Thoracic aorta (tissue), 2 donors: Measurements from ENCODE around the gene MTG1. TPM values are rescaled to one million over a fixed set of nuclear protein-coding genes. Genes with fewer than 3 reads are reported as not detected.
"Not testable (repeated sequence)": the region's sequence is repeated elsewhere in the genome, so short reads cannot be mapped to it uniquely, and the experiment has no call there.

Experiments
- ATAC-seq: fragments of 150-250 bp; one replicate; pipeline ENCODE4 v1.8.0; 2017; ENCODE audit warnings: low read depth; ENCODE audit not compliant: insufficient number of reproducible peaks, low FRiP score
- DNase-seq: peaks from one replicate; pipeline ENCODE4 v3.0.0-alpha.2; 2020; ENCODE audit warnings: low spot score
- H3K27ac ChIP-seq, 2 donors: fragments of 200-600 bp; sonication (generic); 1 replicate in 1 of 2; 2 replicates in 1 of 2; pipeline ENCODE4 v1.5.1; 2016; ENCODE audit warnings: mild to moderate bottlenecking in 2 of 2, moderate library complexity in 2 of 2
- H3K27me3 ChIP-seq: fragments of 200-600 bp; sonication (generic); replicated peaks from 2 replicates; pipeline ENCODE4 v1.6.0; 2016; ENCODE audit warnings: mild to moderate bottlenecking; ENCODE audit not compliant: insufficient read depth
- H3K36me3 ChIP-seq: fragments of 200-600 bp; sonication (generic); one replicate; pipeline ENCODE4 v1.5.1; 2016
- H3K4me1 ChIP-seq, 2 donors: fragments of 200-600 bp; sonication (generic); 1 replicate in 1 of 2; 2 replicates in 1 of 2; pipeline versions ENCODE4 v1.5.1 to v1.6.0; 2016; ENCODE audit warnings: low read depth in 2 of 2, mild to moderate bottlenecking in 1 of 2; ENCODE audit not compliant: control insufficient read depth in 1 of 2
- H3K4me3 ChIP-seq: fragments of 200-600 bp; sonication (generic); 2 replicates; pipeline ENCODE4 v1.5.1; 2016; ENCODE audit warnings: mild to moderate bottlenecking
- H3K9me3 ChIP-seq: fragments of 200-600 bp; sonication (generic); 2 replicates; pipeline ENCODE4 v1.5.1; 2016
- CTCF ChIP-seq: fragments of 200-600 bp; sonication (generic); IDR thresholded peaks from one replicate; pipeline ENCODE4 v1.5.1; 2019; ENCODE audit warnings: antibody characterized with exemption
- total RNA-seq, 2 donors: library from RNA; depleted of rRNA; stranded (reverse); fragments of >200 nt; gene quantifications; one replicate each; pipeline versions ENCODE4 v1.1.0 to v1.2.3, GENCODE V29; 2016

Gene MTG1
- total RNA-seq, 2 donors from 2014 or later = 18.0 to 18.6 TPM

- no peak for DNase-seq
- no peaks in the 10 kb centered on the region for H3K9me3 ChIP-seq
- no peaks in the 10 kb centered on the region for H3K4me1 ChIP-seq
- no peak for ATAC-seq
- TF ChIP-seq CTCF = no peak
- no peak overlapping the region for H3K4me3 ChIP-seq
- no peaks in the 10 kb centered on the region for H3K27me3 ChIP-seq
- H3K36me3 ChIP-seq = peaks cover 52% of the 10 kb centered on the region
- H3K27ac ChIP-seq = no peak overlapping the region
Observed at GRCh38 chr10:133365461-133366129, 28.4 kb upstream of the MTG1 start.

GRCh38 chr10:133366130-133366478 is 27.9 kb upstream of the MTG1 start:
- DNase-seq (no peak), ATAC-seq (no peak)
- Histone ChIP-seq H3K36me3 (peaks cover 53% of the 10 kb centered on the region), H3K9me3 (no peaks in the 10 kb centered on the region), H3K4me3 (no peak overlapping the region), H3K4me1 (no peaks in the 10 kb centered on the region), H3K27me3 (no peaks in the 10 kb centered on the region), H3K27ac (no peak overlapping the region)
- no peak for TF ChIP-seq CTCF

GRCh38 chr10:133366751-133367150 is 27.2 kb upstream of the MTG1 start:
- TF ChIP-seq CTCF = no peak
- no peak overlapping the region for H3K27ac ChIP-seq
- peaks cover 53% of the 10 kb centered on the region for H3K36me3 ChIP-seq
- ATAC-seq (no peak), DNase-seq (no peak)
- H3K4me3 ChIP-seq = no peak overlapping the region
- no peaks in the 10 kb centered on the region for H3K4me1 ChIP-seq
- H3K9me3 ChIP-seq = no peaks in the 10 kb centered on the region
- no peaks in the 10 kb centered on the region for H3K27me3 ChIP-seq

- H3K36me3 ChIP-seq = peaks cover 52% of the 10 kb centered on the region
- not testable (repeated sequence) for H3K27me3 ChIP-seq, H3K27ac ChIP-seq, H3K4me3 ChIP-seq, H3K9me3 ChIP-seq, DNase-seq, ATAC-seq, H3K4me1 ChIP-seq
Observed at GRCh38 chr10:133367461-133367860, 26.5 kb upstream of the MTG1 start.

- Histone ChIP-seq H3K9me3 (no peaks in the 10 kb centered on the region), H3K27ac (no peak overlapping the region), H3K4me1 (peaks cover 4 to 7% of the 10 kb centered on the region in 2 donors), H3K27me3 (no peaks in the 10 kb centered on the region), H3K4me3 (no peak overlapping the region), H3K36me3 (peaks cover 47% of the 10 kb centered on the region)
- DNase-seq = no peak
- TF ChIP-seq CTCF = no peak
- ATAC-seq = no peak
Observed at GRCh38 chr10:133368153-133368552, 25.8 kb upstream of the MTG1 start.
